KMS-11 (cell line): Measurements from ENCODE around the gene PBLD.

Experiments
- H2AFZ ChIP-seq: fragments of 200-600 bp; sonication (generic); 2 replicates; pipeline ENCODE4 v1.6.1; 2016; ENCODE audit warnings: antibody characterized with exemption, mixed run types, low read depth
- H3K27ac ChIP-seq: fragments of 200-600 bp; sonication (generic); 2 replicates; pipeline ENCODE4 v1.6.1; 2016; ENCODE audit warnings: mild to moderate bottlenecking, mixed run types
- H3K27me3 ChIP-seq: fragments of 200-600 bp; sonication (generic); 2 replicates; pipeline ENCODE4 v1.6.1; 2017; ENCODE audit warnings: mild to moderate bottlenecking, low read depth, mixed run types, moderate library complexity; ENCODE audit not compliant: insufficient read depth
- H3K36me3 ChIP-seq: fragments of 200-600 bp; sonication (generic); 2 replicates; pipeline ENCODE4 v1.6.1; 2017; ENCODE audit warnings: mild to moderate bottlenecking, mixed run types; ENCODE audit not compliant: insufficient read depth
- H3K4me1 ChIP-seq: fragments of 200-600 bp; sonication (generic); 2 replicates; pipeline ENCODE4 v1.6.1; 2016; ENCODE audit warnings: mild to moderate bottlenecking, low read depth, mixed run types; ENCODE audit not compliant: poor library complexity, severe bottlenecking
- H3K4me2 ChIP-seq: fragments of 200-600 bp; sonication (generic); 2 replicates; pipeline ENCODE4 v1.7.0; 2016; ENCODE audit warnings: mild to moderate bottlenecking, mixed run types
- H3K4me3 ChIP-seq: fragments of 200-600 bp; sonication (generic); IDR thresholded peaks from 2 replicates; pipeline ENCODE4 v1.6.1; 2017; ENCODE audit warnings: low read depth, low read length, mixed read lengths; ENCODE audit not compliant: insufficient read depth
- H3K79me2 ChIP-seq: fragments of 200-600 bp; sonication (generic); 2 replicates; pipeline ENCODE4 v1.6.1; 2016; ENCODE audit warnings: low read depth, mixed run types; ENCODE audit not compliant: insufficient read depth
- H3K9ac ChIP-seq: fragments of 200-600 bp; sonication (generic); 2 replicates; pipeline ENCODE4 v1.6.1; 2016; ENCODE audit warnings: mild to moderate bottlenecking, mixed run types
- H4K20me1 ChIP-seq: fragments of 200-600 bp; sonication (generic); 2 replicates; pipeline ENCODE4 v1.6.1; 2016; ENCODE audit warnings: mild to moderate bottlenecking, mixed run types; ENCODE audit not compliant: insufficient read depth
- CTCF ChIP-seq: fragments of 200-600 bp; sonication (generic); conservative IDR thresholded peaks from 2 replicates; pipeline ENCODE4 v1.6.1; 2017; ENCODE audit warnings: low read depth, mild to moderate bottlenecking, antibody characterized with exemption, low read length, moderate library complexity, mixed read lengths

PBLD gene

GRCh38 chr10:68353537-68353936 is 20.8 kb upstream of the PBLD start:
- H4K20me1 ChIP-seq: no peaks in the 10 kb centered on the region
- H3K4me3 ChIP-seq: no peak overlapping the region
- H3K36me3 ChIP-seq: no peaks in the 10 kb centered on the region
- H3K4me2 ChIP-seq: no peak overlapping the region
- no peak overlapping the region for H3K9ac ChIP-seq
- H3K27ac ChIP-seq: no peak overlapping the region
- H3K27me3 ChIP-seq: no peaks in the 10 kb centered on the region
- H3K79me2 ChIP-seq: no peaks in the 10 kb centered on the region
- H3K4me1 ChIP-seq: peaks cover 4% of the 10 kb centered on the region
- no peak overlapping the region for H2AFZ ChIP-seq
- no peak for TF ChIP-seq CTCF

- H3K9ac ChIP-seq: no peak overlapping the region
- peak; percentile 73 for TF ChIP-seq CTCF
- H3K4me3 ChIP-seq: no peak overlapping the region
- H4K20me1 ChIP-seq: no peaks in the 10 kb centered on the region; the same call in 1 of the 2 replicates
- no peak overlapping the region for H3K27ac ChIP-seq
- H3K27me3 ChIP-seq: no peaks in the 10 kb centered on the region
- peaks cover 4% of the 10 kb centered on the region for H3K4me1 ChIP-seq
- no peak overlapping the region for H2AFZ ChIP-seq
- H3K4me2 ChIP-seq: no peak overlapping the region
- H3K36me3 ChIP-seq: peaks cover 8% of the 10 kb centered on the region
- H3K79me2 ChIP-seq: 0 out of 2 replicates have a peak, but pooled peaks cover under 1% of the 10 kb centered on the region
These were observed 15.6 kb upstream of the PBLD start for GRCh38 chr10:68348265-68348741.

DNA sequence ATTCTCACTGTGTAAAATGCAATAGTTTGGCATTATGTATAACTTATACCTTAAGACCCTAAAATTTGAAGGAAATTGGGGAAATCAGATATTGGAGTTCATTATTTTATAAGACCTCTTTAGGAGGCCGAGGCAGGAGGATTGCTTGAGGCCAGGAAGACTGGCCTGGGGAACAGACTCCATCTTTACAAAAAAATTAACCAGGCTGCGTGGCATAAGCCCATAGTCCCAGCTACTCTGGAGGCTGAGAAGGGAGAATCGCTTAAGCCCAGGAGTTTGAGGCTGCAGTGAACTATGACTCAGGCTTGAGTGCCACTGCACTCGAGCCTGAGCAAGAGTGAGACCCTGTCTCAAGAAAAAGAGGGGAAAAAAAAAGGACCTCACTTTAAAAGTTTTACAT is 14.0 kb upstream of the PBLD start:
- Histone ChIP-seq H3K27me3 (no peaks in the 10 kb centered on the region), H3K4me3 (no peak overlapping the region), H3K27ac (no peak overlapping the region), H3K4me2 (no peak overlapping the region), H3K9ac (no peak overlapping the region), H2AFZ (no peak overlapping the region), H3K79me2 (peaks cover 5% of the 10 kb centered on the region; the same call in 1 of the 2 replicates), H3K4me1 (peaks cover 10% of the 10 kb centered on the region), H4K20me1 (no peaks in the 10 kb centered on the region; the same call in 1 of the 2 replicates), H3K36me3 (peaks cover 17% of the 10 kb centered on the region)
- no peak for TF ChIP-seq CTCF

- H3K36me3 ChIP-seq: peaks cover 29% of the 10 kb centered on the region
- H4K20me1 ChIP-seq: no peaks in the 10 kb centered on the region; the same call in 1 of the 2 replicates
- no peaks in the 10 kb centered on the region for H3K27me3 ChIP-seq
- no peak overlapping the region for H3K9ac ChIP-seq
- peaks cover 15% of the 10 kb centered on the region; the same call in 1 of the 2 replicates for H3K79me2 ChIP-seq
- H2AFZ ChIP-seq: no peak overlapping the region
- H3K4me1 ChIP-seq: peaks cover 10% of the 10 kb centered on the region
- H3K4me2 ChIP-seq: no peak overlapping the region
- no peak overlapping the region for H3K27ac ChIP-seq
- no peak for TF ChIP-seq CTCF
- H3K4me3 ChIP-seq: no peak overlapping the region
These were observed 12.9 kb upstream of the PBLD start for GRCh38 chr10:68345621-68346020.
